SK-N-SH (cell line): ENCODE data around the gene SOD1. TPM values are rescaled to one million over a fixed set of nuclear protein-coding genes. Genes with fewer than 3 reads are reported as not detected.

Source experiments
- CTCF ChIA-PET: fragments of 300-600, 350-600 bp; formaldehyde crosslinking; extraction: SDS; loops from one replicate; lab custom pipeline; 2021; lab: Yijun Ruan, JAX
- POLR2A ChIA-PET: fragments of 350-600 bp; sonication (Branson Sonifier 250); formaldehyde crosslinking; extraction: SDS; loops from one replicate; lab custom pipeline; 2020; ENCODE audit warnings: antibody characterized with exemption, inconsistent platforms; lab: Yijun Ruan, JAX
- DNase-seq: peaks from one replicate; pipeline ENCODE4 v3.0.0; 2012
- H2AFZ ChIP-seq: fragments of 200-600 bp; sonication (generic); 2 replicates; pipeline ENCODE4 v1.8.1; 2016; ENCODE audit warnings: antibody characterized with exemption, mild to moderate bottlenecking, low read depth
- H3F3A ChIP-seq: fragments of 200-600 bp; sonication (generic); replicated peaks from 2 replicates; pipeline ENCODE3; 2016; ENCODE audit warnings: antibody characterized with exemption, mild to moderate bottlenecking; ENCODE audit not compliant: insufficient read depth
- H3K27ac ChIP-seq, 2 experiments: fragments of 200-500 bp in 1 of 2; fragments of 200-600 bp in 1 of 2; sonication (Bioruptor generic) in 1 of 2; sonication (generic), shearing (Covaris generic) in 1 of 2; 2 replicates each; pipeline versions ENCODE4 v1.5.1 to v1.6.1; 2014 to 2016; ENCODE audit warnings: low read depth in 2 of 2, inconsistent platforms in 1 of 2, low read length in 1 of 2, mild to moderate bottlenecking in 1 of 2, mixed read lengths in 1 of 2
- H3K27me3 ChIP-seq: fragments of 200-600 bp; sonication (generic), shearing (Covaris generic); 2 replicates; pipeline ENCODE4 v1.6.1; 2016; ENCODE audit warnings: mixed run types; ENCODE audit not compliant: insufficient read depth
- H3K36me3 ChIP-seq, 2 experiments: fragments of 200-500 bp in 1 of 2; fragments of 200-600 bp in 1 of 2; sonication (Bioruptor generic) in 1 of 2; sonication (generic) in 1 of 2; replicated peaks in 1 of 2; 2 replicates each; pipeline versions ENCODE3 to v1.5.1; 2014 to 2016; ENCODE audit warnings: low read length in 1 of 2, mild to moderate bottlenecking in 1 of 2; ENCODE audit not compliant: insufficient read depth in 2 of 2, control insufficient read depth in 1 of 2
- H3K4me1 ChIP-seq, 2 experiments: fragments of 200-500 bp in 1 of 2; fragments of 200-600 bp in 1 of 2; sonication (Bioruptor generic) in 1 of 2; sonication (generic), shearing (Covaris generic) in 1 of 2; 2 replicates each; pipeline versions ENCODE4 v1.5.1 to v1.6.1; 2014 to 2016; ENCODE audit warnings: low read depth in 1 of 2, low read length in 1 of 2, mixed run types in 1 of 2; ENCODE audit not compliant: insufficient read depth in 2 of 2, control insufficient read depth in 1 of 2
- H3K4me2 ChIP-seq: fragments of 200-600 bp; sonication (generic), shearing (Covaris generic); 2 replicates; pipeline ENCODE4 v1.6.1; 2017; ENCODE audit warnings: mixed run types
- H3K4me3 ChIP-seq, 2 experiments: fragments of 200-500 bp in 1 of 2; fragments of 200-600 bp in 1 of 2; sonication (Bioruptor generic) in 1 of 2; sonication (generic), shearing (Covaris generic) in 1 of 2; 2 replicates each; pipeline versions ENCODE4 v1.5.1 to v1.8.1; 2014 to 2016; ENCODE audit warnings: low read depth in 2 of 2, inconsistent platforms in 1 of 2, low read length in 1 of 2, mild to moderate bottlenecking in 1 of 2, mixed read lengths in 1 of 2, moderate library complexity in 1 of 2
- H3K79me2 ChIP-seq: fragments of 200-600 bp; sonication (generic); 2 replicates; pipeline ENCODE4 v1.8.1; 2017; ENCODE audit warnings: mild to moderate bottlenecking; ENCODE audit not compliant: insufficient read depth
- H3K9ac ChIP-seq: fragments of 200-600 bp; sonication (generic); 2 replicates; pipeline ENCODE4 v1.6.1; 2017; ENCODE audit warnings: mixed run types
- H3K9me2 ChIP-seq: fragments of 200-600 bp; sonication (generic); 2 replicates; pipeline ENCODE4 v1.6.1; 2017; ENCODE audit warnings: mixed run types
- H3K9me3 ChIP-seq: fragments of 200-600 bp; sonication (generic); 2 replicates; pipeline ENCODE4 v1.6.1; 2017; ENCODE audit warnings: mixed run types, mild to moderate bottlenecking, moderate library complexity
- H4K20me1 ChIP-seq: fragments of 200-600 bp; sonication (generic); 2 replicates; pipeline ENCODE4 v1.6.1; 2017; ENCODE audit warnings: mild to moderate bottlenecking, mixed run types; ENCODE audit not compliant: insufficient read depth
- CHD2 ChIP-seq: fragments of 150-350 bp; IDR thresholded peaks from 2 replicates; pipeline ENCODE4 v1.6.1; 2018; ENCODE audit warnings: low read length; ENCODE audit not compliant: partially characterized antibody
- EZH2phosphoT487 ChIP-seq: fragments of 200-600 bp; sonication (generic); IDR thresholded peaks from 2 replicates; pipeline ENCODE4 v1.6.1; 2017; ENCODE audit warnings: low read depth, mixed run types, mild to moderate bottlenecking, antibody characterized with exemption, moderate library complexity, borderline replicate concordance
- JUND ChIP-seq: IDR thresholded peaks from 2 replicates; pipeline ENCODE4 v1.4.0; 2012
- MAX ChIP-seq: IDR thresholded peaks from 2 replicates; pipeline ENCODE4 v1.4.0; 2012; ENCODE audit warnings: low read depth
- MEF2A ChIP-seq: IDR thresholded peaks from 2 replicates; pipeline ENCODE4 v1.4.0; 2012; ENCODE audit warnings: low read depth, borderline replicate concordance
- MXI1 ChIP-seq: IDR thresholded peaks from 2 replicates; pipeline ENCODE4 v1.6.1; 2012; ENCODE audit warnings: mild to moderate bottlenecking, low read depth, low read length, improper control_type of control experiment
- NRF1 ChIP-seq: IDR thresholded peaks from 2 replicates; pipeline ENCODE4 v1.6.1; 2012; ENCODE audit warnings: low read depth, mild to moderate bottlenecking, low read length
- REST ChIP-seq: IDR thresholded peaks from 2 replicates; pipeline ENCODE4 v1.6.1; 2012; ENCODE audit warnings: mild to moderate bottlenecking, low read depth, low read length, moderate library complexity
- RXRA ChIP-seq: IDR thresholded peaks from 2 replicates; pipeline ENCODE4 v1.4.0; 2012; ENCODE audit warnings: low read depth, mild to moderate bottlenecking, borderline replicate concordance
- SIN3A ChIP-seq: IDR thresholded peaks from 2 replicates; pipeline ENCODE4 v1.6.1; 2012; ENCODE audit warnings: low read depth, mild to moderate bottlenecking, low read length, moderate library complexity, borderline replicate concordance
- SMC3 ChIP-seq: IDR thresholded peaks from 2 replicates; pipeline ENCODE4 v1.6.1; 2012; ENCODE audit warnings: low read depth, low read length, improper control_type of control experiment
- USF1 ChIP-seq: IDR thresholded peaks from 2 replicates; pipeline ENCODE4 v1.4.0; 2012; ENCODE audit warnings: low read depth, borderline replicate concordance
- YY1 ChIP-seq: IDR thresholded peaks from 2 replicates; pipeline ENCODE4 v1.4.0; 2012; ENCODE audit warnings: low read depth, mild to moderate bottlenecking
- WGBS: methylation state at CpG from one replicate; pipeline ENCODE4 v1.1.6; 2017; ENCODE audit warnings: low lambda C conversion rate; 5-methylcytosine and 5-hydroxymethylcytosine counted together
- polyA plus RNA-seq, 3 experiments: library from polyadenylated mRNA; depleted of rRNA; stranded (reverse); fragments of >200 nt; gene quantifications; 2 replicates each; pipeline ENCODE4 v1.2.3, GENCODE V29; 2012

SOD1 gene
- polyA plus RNA-seq, 1 of the 3 experiments (the other 2 are of a cell fraction) = 572 TPM

GRCh38 chr21:31658053-31658452, 1.4 kb upstream of the SOD1 start:
- Histone ChIP-seq H3K27me3 (no peaks in the 10 kb centered on the region), H3K9ac (no peak overlapping the region), H3K9me2 (no peaks in the 10 kb centered on the region), H3K9me3 (no peaks in the 10 kb centered on the region), H3K36me3 (peaks cover 8 to 11% of the 10 kb centered on the region in 2 experiments), H3K4me3 (no peak overlapping the region), H3K4me2 (no peak overlapping the region), H3K79me2 (peaks cover 31% of the 10 kb centered on the region), H4K20me1 (peaks cover 27% of the 10 kb centered on the region), H2AFZ (no peak overlapping the region), H3K4me1 (peaks cover 2 to 9% of the 10 kb centered on the region in 2 experiments; a peak in 3 of 4 replicates), H3F3A (no peaks in the 10 kb centered on the region), H3K27ac (no peak overlapping the region)
- CTCF ChIA-PET = no interaction called here
- POLR2A ChIA-PET = no interaction called here
- whole genome bisulfite sequencing = 94% methylated on average over 5 of the region's 9 CpGs
- TF ChIP-seq EZH2phosphoT487 (no peak), RXRA (no peak), REST (no peak), JUND (no peak), MEF2A (no peak), NRF1 (no peak), CHD2 (no peak), MAX (no peak)
- DNase-seq = no peak

- Histone ChIP-seq H3K9me2 (no peaks in the 10 kb centered on the region), H3K4me2 (peak overlapping the region; percentile 69), H3F3A (no peaks in the 10 kb centered on the region), H3K4me1 (peaks cover 2 to 9% of the 10 kb centered on the region in 2 experiments; a peak in 3 of 4 replicates), H3K79me2 (peaks cover 42% of the 10 kb centered on the region), H3K27ac (peak overlapping the region; percentile 62 to 86; a peak in 3 of 4 replicates), H3K4me3 (peak overlapping the region; percentile 77 to 88), H4K20me1 (peaks cover 38% of the 10 kb centered on the region), H3K9me3 (no peaks in the 10 kb centered on the region), H3K36me3 (peaks cover 8 to 14% of the 10 kb centered on the region in 2 experiments), H3K9ac (no peak overlapping the region), H2AFZ (peak overlapping the region; percentile 69), H3K27me3 (no peaks in the 10 kb centered on the region)
- ChIA-PET CTCF (no interaction called here), POLR2A (no interaction called here)
- TF ChIP-seq YY1 = peak; percentile 43; the same call in 1 of the 2 replicates
- no peak for TF ChIP-seq SIN3A
- peak; percentile 88 for TF ChIP-seq MAX
- peak; percentile 45; the same call in 1 of the 2 replicates for TF ChIP-seq USF1
- TF ChIP-seq MXI1 = peak; percentile 81
- no peak for TF ChIP-seq SMC3
- no peak for DNase-seq
- 12% methylated on average over 9 of the region's 18 CpGs for WGBS
These were observed 282 bp upstream of the SOD1 start for GRCh38 chr21:31659286-31659535.
